HCT116 (cell line): ENCODE results near the gene MED27. TPM values are rescaled to one million over a fixed set of nuclear protein-coding genes. Genes with fewer than 3 reads are reported as not detected.

Experiments
- ATAC-seq: fragments of 200-7000 bp; cut with Tn5 transposase; 2 replicates; pipeline ENCODE4 v1.9.1; 2020; ENCODE audit warnings: mild to moderate bottlenecking, moderate library complexity
- BruUV-seq: library from RNA; stranded (reverse); fragments of 400-500 nt; replicated peaks from 2 replicates; lab custom pipeline; 2021; lab: Mats Ljungman, UMichigan
- CTCF ChIA-PET: fragments of 300-600 bp; sonication (Branson Sonifier 250); formaldehyde crosslinking; loops from one replicate; lab custom pipeline; 2021; ENCODE audit warnings: antibody characterized with exemption; lab: Charles Lee
- POLR2A ChIA-PET: fragments of 300-600, 350-600 bp; sonication (Branson Sonifier 250); formaldehyde crosslinking; loops from one replicate; lab custom pipeline; 2021; ENCODE audit warnings: antibody characterized with exemption; lab: Charles Lee
- RAD21 ChIA-PET, 2 experiments: fragments of 300-600 bp; sonication (Branson Sonifier 250); formaldehyde crosslinking; loops; one replicate each; lab custom pipeline; 2023; ENCODE audit warnings: low total read pairs in 2 of 2; ENCODE audit not compliant: uncharacterized antibody in 2 of 2, unreplicated experiment in 2 of 2, low non-redundant PET in 1 of 2; lab: Charles Lee
- DNase-seq: peaks from one replicate; pipeline ENCODE4 v3.0.0-alpha.2; 2010; ENCODE audit warnings: low read depth, low spot score
- H2AFZ ChIP-seq: fragments of 200-600 bp; shearing (Covaris generic), sonication (generic); 2 replicates; pipeline ENCODE4 v1.6.1; 2017; ENCODE audit warnings: low read depth, mixed run types, mixed read lengths, antibody characterized with exemption, low read length; ENCODE audit not compliant: poor library complexity, severe bottlenecking
- H3K27ac ChIP-seq: 2 replicates; pipeline ENCODE4 v1.5.1; 2012; ENCODE audit warnings: low read depth, low read length
- H3K27me3 ChIP-seq: fragments of 200-600 bp; sonication (generic); 2 replicates; pipeline ENCODE4 v1.6.1; 2016; ENCODE audit warnings: mixed run types, low read length, mixed read lengths; ENCODE audit not compliant: insufficient read depth
- H3K36me3 ChIP-seq, 2 experiments: fragments of 200-500 bp in 1 of 2; fragments of 200-600 bp in 1 of 2; sonication (Bioruptor generic) in 1 of 2; sonication (generic) in 1 of 2; 2 replicates each; pipeline versions ENCODE4 v1.5.1 to v1.6.1; 2014 to 2016; ENCODE audit warnings: low read length in 2 of 2, inconsistent platforms in 1 of 2, mixed read lengths in 1 of 2, mixed run types in 1 of 2; ENCODE audit not compliant: insufficient read depth in 2 of 2, control insufficient read depth in 1 of 2
- H3K4me1 ChIP-seq, 2 experiments: fragments of 200-600 bp in 1 of 2; sonication (generic) in 1 of 2; 2 replicates each; pipeline versions ENCODE4 v1.5.1 to v1.6.1; 2012 to 2017; ENCODE audit warnings: low read length in 2 of 2, inconsistent platforms in 1 of 2, mild to moderate bottlenecking in 1 of 2, mixed read lengths in 1 of 2, mixed run types in 1 of 2, moderate library complexity in 1 of 2; ENCODE audit not compliant: insufficient read depth in 2 of 2, control insufficient read depth in 1 of 2
- H3K4me2 ChIP-seq: fragments of 200-600 bp; sonication (generic); 2 replicates; pipeline ENCODE4 v1.6.1; 2017; ENCODE audit warnings: mixed run types, low read length, mixed read lengths
- H3K4me3 ChIP-seq, 2 experiments: fragments of 200-600 bp in 1 of 2; sonication (generic) in 1 of 2; replicated peaks in 1 of 2; 2 replicates each; pipeline ENCODE4 v1.5.1; 2011 to 2016; ENCODE audit warnings: low read length in 2 of 2, control low read depth in 1 of 2, low read depth in 1 of 2, mild to moderate bottlenecking in 1 of 2, mixed read lengths in 1 of 2, mixed run types in 1 of 2
- H3K79me2 ChIP-seq: fragments of 200-600 bp; sonication (generic); 2 replicates; pipeline ENCODE4 v1.6.1; 2017; ENCODE audit warnings: mild to moderate bottlenecking, mixed run types, low read length, moderate library complexity, mixed read lengths; ENCODE audit not compliant: insufficient read depth
- H3K9ac ChIP-seq: fragments of 200-600 bp; sonication (generic); 2 replicates; pipeline ENCODE4 v1.6.1; 2016; ENCODE audit warnings: low read length, mixed read lengths
- H3K9me2 ChIP-seq: fragments of 200-600 bp; sonication (generic), shearing (Covaris generic); 2 replicates; pipeline ENCODE4 v1.6.1; 2017; ENCODE audit warnings: mixed run types, mild to moderate bottlenecking, moderate library complexity; ENCODE audit not compliant: insufficient read depth
- H3K9me3 ChIP-seq, 2 experiments: fragments of 200-500 bp in 1 of 2; fragments of 200-600 bp in 1 of 2; sonication (Bioruptor generic) in 1 of 2; sonication (generic) in 1 of 2; 2 replicates each; pipeline ENCODE4 v1.6.1; 2014 to 2017; ENCODE audit warnings: low read length in 2 of 2, mixed read lengths in 2 of 2, inconsistent platforms in 1 of 2, low read depth in 1 of 2, mild to moderate bottlenecking in 1 of 2, mixed run types in 1 of 2, moderate library complexity in 1 of 2; ENCODE audit not compliant: control insufficient read depth in 1 of 2, insufficient read depth in 1 of 2
- H4K20me1 ChIP-seq: fragments of 200-600 bp; sonication (generic), shearing (Covaris generic); 2 replicates; pipeline ENCODE4 v1.6.1; 2017; ENCODE audit warnings: mixed run types, mild to moderate bottlenecking, moderate library complexity; ENCODE audit not compliant: insufficient read depth
- FOSL1 ChIP-seq: IDR thresholded peaks from 2 replicates; pipeline ENCODE4 v1.6.1; 2012; ENCODE audit warnings: low read depth
- RAD21 ChIP-seq: IDR thresholded peaks from 2 replicates; pipeline ENCODE4 v1.6.1; 2012; ENCODE audit warnings: low read depth, mild to moderate bottlenecking
- SP1 ChIP-seq: IDR thresholded peaks from 2 replicates; pipeline ENCODE4 v1.6.1; 2012; ENCODE audit warnings: low read depth
- TCF7L2 ChIP-seq: IDR thresholded peaks from 2 replicates; pipeline ENCODE4 v1.7.0; 2011; ENCODE audit warnings: borderline replicate concordance, inconsistent platforms; ENCODE audit not compliant: insufficient read depth, insufficient read length; ENCODE audit errors: extremely low read depth
- ZNF274 ChIP-seq: fragments of 200-500 bp; sonication (Bioruptor generic); IDR thresholded peaks from 2 replicates; pipeline ENCODE4 v1.6.1; 2014; ENCODE audit warnings: mild to moderate bottlenecking, low read depth, low read length, inconsistent platforms
- intact Hi-C: fragments of 100-400 bp; cut with micrococcal nuclease; formaldehyde crosslinking; loops from 2 replicates; pipeline ENCODE4 v1.10.0; 2022
- total RNA-seq: library from RNA; stranded (reverse); gene quantifications from one replicate; pipeline ENCODE4 v1.2.1, GENCODE V29; 2021; ENCODE audit not compliant: unreplicated experiment
- TF ChIP-seq, protein P1 (sequence below): IDR thresholded peaks from 2 replicates; pipeline ENCODE4 v1.6.1; 2012; ENCODE audit warnings: low read depth
- TF ChIP-seq, protein P2 (sequence below): IDR thresholded peaks from 2 replicates; pipeline ENCODE4 v1.6.1; 2012
- TF ChIP-seq, protein P3 (sequence below): IDR thresholded peaks from 2 replicates; pipeline ENCODE4 v1.6.1; 2012

The MED27 gene
- total RNA-seq, 1 experiment from 2014 or later: 26.9 TPM

DNA sequence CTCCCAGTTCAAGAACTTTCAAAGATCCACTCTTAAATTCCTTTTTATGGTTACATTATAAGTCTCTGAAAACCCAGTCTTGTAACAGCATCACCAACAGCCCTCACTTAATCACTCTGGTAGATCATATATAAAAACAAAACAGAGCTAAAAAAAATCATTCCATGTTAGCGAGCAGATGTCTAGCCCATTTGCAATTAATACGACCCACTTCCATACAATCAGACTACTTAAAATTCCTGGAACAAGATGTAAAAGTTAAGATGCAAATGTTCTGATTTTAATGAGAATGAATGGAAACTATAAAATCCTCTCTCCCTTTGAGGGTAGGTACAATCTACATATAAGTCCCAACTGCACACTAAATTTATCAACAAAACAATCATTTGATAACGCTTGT, 167.0 kb downstream of the MED27 start:
- Histone ChIP-seq H3K79me2 (no peaks in the 10 kb centered on the region), H3K4me1 (no peaks in the 10 kb centered on the region), H3K4me2 (no peak overlapping the region), H3K27ac (no peak overlapping the region), H4K20me1 (no peaks in the 10 kb centered on the region), H3K9me3 (no peaks in the 10 kb centered on the region), H3K36me3 (no peaks in the 10 kb centered on the region), H3K9ac (no peak overlapping the region), H3K27me3 (no peaks in the 10 kb centered on the region), H3K9me2 (no peaks in the 10 kb centered on the region), H2AFZ (no peak overlapping the region), H3K4me3 (no peak overlapping the region)
- BruUV-seq: no TSS peak
- ChIA-PET CTCF (no interaction called here), RAD21 (no interaction called here), POLR2A (no interaction called here)
- DNase-seq (no peak), ATAC-seq (no peak)
- intact Hi-C loops: no loop called here
- TF ChIP-seq, protein P1, sequence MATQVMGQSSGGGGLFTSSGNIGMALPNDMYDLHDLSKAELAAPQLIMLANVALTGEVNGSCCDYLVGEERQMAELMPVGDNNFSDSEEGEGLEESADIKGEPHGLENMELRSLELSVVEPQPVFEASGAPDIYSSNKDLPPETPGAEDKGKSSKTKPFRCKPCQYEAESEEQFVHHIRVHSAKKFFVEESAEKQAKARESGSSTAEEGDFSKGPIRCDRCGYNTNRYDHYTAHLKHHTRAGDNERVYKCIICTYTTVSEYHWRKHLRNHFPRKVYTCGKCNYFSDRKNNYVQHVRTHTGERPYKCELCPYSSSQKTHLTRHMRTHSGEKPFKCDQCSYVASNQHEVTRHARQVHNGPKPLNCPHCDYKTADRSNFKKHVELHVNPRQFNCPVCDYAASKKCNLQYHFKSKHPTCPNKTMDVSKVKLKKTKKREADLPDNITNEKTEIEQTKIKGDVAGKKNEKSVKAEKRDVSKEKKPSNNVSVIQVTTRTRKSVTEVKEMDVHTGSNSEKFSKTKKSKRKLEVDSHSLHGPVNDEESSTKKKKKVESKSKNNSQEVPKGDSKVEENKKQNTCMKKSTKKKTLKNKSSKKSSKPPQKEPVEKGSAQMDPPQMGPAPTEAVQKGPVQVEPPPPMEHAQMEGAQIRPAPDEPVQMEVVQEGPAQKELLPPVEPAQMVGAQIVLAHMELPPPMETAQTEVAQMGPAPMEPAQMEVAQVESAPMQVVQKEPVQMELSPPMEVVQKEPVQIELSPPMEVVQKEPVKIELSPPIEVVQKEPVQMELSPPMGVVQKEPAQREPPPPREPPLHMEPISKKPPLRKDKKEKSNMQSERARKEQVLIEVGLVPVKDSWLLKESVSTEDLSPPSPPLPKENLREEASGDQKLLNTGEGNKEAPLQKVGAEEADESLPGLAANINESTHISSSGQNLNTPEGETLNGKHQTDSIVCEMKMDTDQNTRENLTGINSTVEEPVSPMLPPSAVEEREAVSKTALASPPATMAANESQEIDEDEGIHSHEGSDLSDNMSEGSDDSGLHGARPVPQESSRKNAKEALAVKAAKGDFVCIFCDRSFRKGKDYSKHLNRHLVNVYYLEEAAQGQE: no peak
- TF ChIP-seq RAD21 (no peak), SP1 (no peak), FOSL1 (no peak), TCF7L2 (no peak), ZNF274 (no peak)
- TF ChIP-seq, protein P2, sequence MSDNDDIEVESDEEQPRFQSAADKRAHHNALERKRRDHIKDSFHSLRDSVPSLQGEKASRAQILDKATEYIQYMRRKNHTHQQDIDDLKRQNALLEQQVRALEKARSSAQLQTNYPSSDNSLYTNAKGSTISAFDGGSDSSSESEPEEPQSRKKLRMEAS: no peak
- TF ChIP-seq, protein P3, sequence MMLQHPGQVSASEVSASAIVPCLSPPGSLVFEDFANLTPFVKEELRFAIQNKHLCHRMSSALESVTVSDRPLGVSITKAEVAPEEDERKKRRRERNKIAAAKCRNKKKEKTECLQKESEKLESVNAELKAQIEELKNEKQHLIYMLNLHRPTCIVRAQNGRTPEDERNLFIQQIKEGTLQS: no peak
